ENCODE measurements around the gene FNIP2. TPM values are rescaled to one million over a fixed set of nuclear protein-coding genes. Genes with fewer than 3 reads are reported as not detected.
"Not testable (repeated sequence)": the region's sequence is repeated elsewhere in the genome, so short reads cannot be mapped to it uniquely, and the experiment has no call there.

Gene FNIP2
- total RNA-seq, 1 donor from 2014 or later, result 44.2 TPM

GRCh38 chr4:158941321-158941720, 172.5 kb downstream of the FNIP2 start:
- TF ChIP-seq, protein P1, sequence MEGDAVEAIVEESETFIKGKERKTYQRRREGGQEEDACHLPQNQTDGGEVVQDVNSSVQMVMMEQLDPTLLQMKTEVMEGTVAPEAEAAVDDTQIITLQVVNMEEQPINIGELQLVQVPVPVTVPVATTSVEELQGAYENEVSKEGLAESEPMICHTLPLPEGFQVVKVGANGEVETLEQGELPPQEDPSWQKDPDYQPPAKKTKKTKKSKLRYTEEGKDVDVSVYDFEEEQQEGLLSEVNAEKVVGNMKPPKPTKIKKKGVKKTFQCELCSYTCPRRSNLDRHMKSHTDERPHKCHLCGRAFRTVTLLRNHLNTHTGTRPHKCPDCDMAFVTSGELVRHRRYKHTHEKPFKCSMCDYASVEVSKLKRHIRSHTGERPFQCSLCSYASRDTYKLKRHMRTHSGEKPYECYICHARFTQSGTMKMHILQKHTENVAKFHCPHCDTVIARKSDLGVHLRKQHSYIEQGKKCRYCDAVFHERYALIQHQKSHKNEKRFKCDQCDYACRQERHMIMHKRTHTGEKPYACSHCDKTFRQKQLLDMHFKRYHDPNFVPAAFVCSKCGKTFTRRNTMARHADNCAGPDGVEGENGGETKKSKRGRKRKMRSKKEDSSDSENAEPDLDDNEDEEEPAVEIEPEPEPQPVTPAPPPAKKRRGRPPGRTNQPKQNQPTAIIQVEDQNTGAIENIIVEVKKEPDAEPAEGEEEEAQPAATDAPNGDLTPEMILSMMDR (IDR thresholded peaks at IDR 0.05; ENCODE audit: insufficient read depth, low read length, poor library complexity, severe bottlenecking), result no peak

GRCh38 chr4:158941895-158942294, 173.1 kb downstream of the FNIP2 start:
- no peaks in the 10 kb centered on the region for H3K36me3 ChIP-seq (ENCODE audit: control insufficient read depth, insufficient read depth, low read length)
- no peak for DNase-seq (ENCODE audit: low read depth)
- H3K4me3 ChIP-seq (ENCODE audit: low read depth, low read length), result no peak overlapping the region
- no peaks in the 10 kb centered on the region for H3K27me3 ChIP-seq (ENCODE audit: control insufficient read depth, insufficient read depth, low read length)
- TF ChIP-seq, protein P1 (IDR thresholded peaks at IDR 0.05; ENCODE audit: insufficient read depth, low read length, poor library complexity, severe bottlenecking), result no peak

More at GRCh38 chr4:158941321-158941720, 172.5 kb downstream of the FNIP2 start:
- Histone ChIP-seq H3K36me3 (ENCODE audit: control insufficient read depth, insufficient read depth, low read length) (no peaks in the 10 kb centered on the region), H3K4me3 (ENCODE audit: low read depth, low read length) (no peak overlapping the region), H3K27me3 (ENCODE audit: control insufficient read depth, insufficient read depth, low read length) (no peaks in the 10 kb centered on the region)
- no peak for DNase-seq (ENCODE audit: low read depth)

GRCh38 chr4:158945529-158946108, 176.8 kb downstream of the FNIP2 start:
- H3K36me3 ChIP-seq (ENCODE audit: control insufficient read depth, insufficient read depth, low read length), result no peaks in the 10 kb centered on the region
- DNase-seq (ENCODE audit: low read depth), result no peak
- TF ChIP-seq, protein P1 (IDR thresholded peaks at IDR 0.05; ENCODE audit: insufficient read depth, low read length, poor library complexity, severe bottlenecking), result no peak
- H3K27me3 ChIP-seq (ENCODE audit: control insufficient read depth, insufficient read depth, low read length), result no peaks in the 10 kb centered on the region
- no peak overlapping the region for H3K4me3 ChIP-seq (ENCODE audit: low read depth, low read length)

DNA sequence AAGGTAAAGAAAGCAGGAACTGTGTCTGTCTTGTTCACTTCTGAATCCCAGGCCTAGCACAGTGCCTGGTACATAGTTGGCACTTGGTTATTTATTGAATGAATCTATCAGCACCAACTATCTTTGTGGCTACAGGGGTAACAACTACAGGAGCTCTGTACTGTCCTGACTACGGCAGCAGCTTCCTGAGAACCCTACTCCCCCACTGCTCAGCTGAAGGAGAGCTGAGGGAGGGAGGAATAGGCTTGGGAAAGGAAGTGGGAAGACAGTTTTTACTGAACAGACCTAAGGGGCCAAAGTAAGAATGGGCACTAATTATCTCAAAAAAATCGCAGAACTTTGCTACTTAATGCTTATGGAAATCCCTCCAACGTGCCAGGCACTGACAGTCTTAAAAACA, 178.0 kb downstream of the FNIP2 start:
- no peaks in the 10 kb centered on the region for H3K27me3 ChIP-seq (ENCODE audit: control insufficient read depth, insufficient read depth, low read length)
- TF ChIP-seq, protein P1 (IDR thresholded peaks at IDR 0.05; ENCODE audit: insufficient read depth, low read length, poor library complexity, severe bottlenecking), result no peak
- H3K4me3 ChIP-seq (ENCODE audit: low read depth, low read length), result no peak overlapping the region
- no peaks in the 10 kb centered on the region for H3K36me3 ChIP-seq (ENCODE audit: control insufficient read depth, insufficient read depth, low read length)
- no peak for DNase-seq (ENCODE audit: low read depth)

DNA sequence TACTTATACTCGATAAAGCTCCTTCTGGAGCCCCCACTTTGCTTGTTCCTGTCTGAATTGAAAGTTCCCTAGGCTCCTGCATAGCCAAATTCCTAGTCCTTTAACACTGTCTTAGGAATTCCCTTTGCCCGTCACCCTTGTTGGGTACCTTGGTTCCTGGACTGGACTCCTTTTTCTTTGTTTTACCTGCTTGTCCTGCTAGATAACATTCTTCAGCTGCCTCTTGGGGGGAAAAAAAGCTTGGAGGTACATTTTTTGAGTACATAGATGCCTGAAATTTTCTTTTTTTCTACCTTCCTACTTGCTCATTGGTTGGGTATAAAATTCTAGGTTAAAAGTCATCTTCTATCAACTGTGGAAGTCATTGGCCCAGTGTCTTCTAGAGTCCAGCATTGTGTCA, 179.2 kb downstream of the FNIP2 start:
- TF ChIP-seq, protein P1 (IDR thresholded peaks at IDR 0.05; ENCODE audit: insufficient read depth, low read length, poor library complexity, severe bottlenecking), result no peak
- no peak for DNase-seq (ENCODE audit: low read depth)
- H3K27me3 ChIP-seq (ENCODE audit: control insufficient read depth, insufficient read depth, low read length), result no peaks in the 10 kb centered on the region
- H3K4me3 ChIP-seq (ENCODE audit: low read depth, low read length), result no peak overlapping the region
- no peaks in the 10 kb centered on the region for H3K36me3 ChIP-seq (ENCODE audit: control insufficient read depth, insufficient read depth, low read length)

DNA sequence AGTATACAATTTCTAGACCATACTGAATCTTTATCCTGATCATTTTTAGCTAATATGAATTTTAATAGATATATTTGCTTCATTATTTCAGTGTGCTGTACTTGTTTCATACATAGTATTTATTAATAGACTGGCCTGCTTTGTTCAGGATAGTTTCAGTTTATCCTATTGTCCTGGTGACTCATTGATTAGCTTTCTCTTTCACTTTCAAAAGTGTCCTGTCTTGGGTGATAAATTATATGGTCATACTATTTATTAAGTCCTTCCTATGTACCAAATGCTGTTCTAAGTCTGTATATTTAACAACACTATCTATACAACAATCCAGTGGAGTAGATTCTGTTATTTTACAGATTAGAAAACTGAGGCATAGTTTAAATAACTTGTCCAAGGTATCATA, 180.3 kb downstream of the FNIP2 start:
- TF ChIP-seq, protein P1 (IDR thresholded peaks at IDR 0.05; ENCODE audit: insufficient read depth, low read length, poor library complexity, severe bottlenecking), result no peak
- no peaks in the 10 kb centered on the region for H3K36me3 ChIP-seq (ENCODE audit: control insufficient read depth, insufficient read depth, low read length)
- no peak for DNase-seq (ENCODE audit: low read depth)
- no peaks in the 10 kb centered on the region for H3K27me3 ChIP-seq (ENCODE audit: control insufficient read depth, insufficient read depth, low read length)
- H3K4me3 ChIP-seq (ENCODE audit: low read depth, low read length), result no peak overlapping the region

- DNase-seq (ENCODE audit: low read depth); H3K4me3 ChIP-seq (ENCODE audit: low read depth, low read length); H3K36me3 ChIP-seq (ENCODE audit: control insufficient read depth, insufficient read depth, low read length); H3K27me3 ChIP-seq (ENCODE audit: control insufficient read depth, insufficient read depth, low read length): not testable (repeated sequence)
Observed at GRCh38 chr4:158952221-158952774, 183.5 kb downstream of the FNIP2 start.

- H3K36me3 ChIP-seq (ENCODE audit: control insufficient read depth, insufficient read depth, low read length); DNase-seq (ENCODE audit: low read depth); H3K27me3 ChIP-seq (ENCODE audit: control insufficient read depth, insufficient read depth, low read length); H3K4me3 ChIP-seq (ENCODE audit: low read depth, low read length): not testable (repeated sequence)
Observed at GRCh38 chr4:158956345-158956744, 187.5 kb downstream of the FNIP2 start.
